ENCODE data around the gene IFNAR1.

GRCh38 chr21:33293811-33294216, 31.0 kb upstream of the IFNAR1 start:
- TF ChIP-seq CTCF (IDR thresholded peaks at IDR 0.05; ENCODE audit: low read length) (no peak), EZH2 (IDR thresholded peaks at IDR 0.05; ENCODE audit: borderline replicate concordance, low read length) (no peak)

Measured in OCI-LY1 (cell line).